ENCODE data around the gene COL2A1. TPM values are rescaled to one million over a fixed set of nuclear protein-coding genes. Genes with fewer than 3 reads are reported as not detected.
A peak's percentile ranks its signal among the peaks of the same experiment; 100 is the strongest.

Gene COL2A1
- total RNA-seq, 1 donor from 2014 or later: not detected

GRCh38 chr12:48005001-48005749, 899 bp upstream of the COL2A1 start:
- DNase-seq: no peak
- Histone ChIP-seq H3K27ac (replicated peaks) (no peak overlapping the region), H3K4me3 (peak overlapping the region; percentile 70), H3K9me3 (replicated peaks) (no peaks in the 10 kb centered on the region), H3K36me3 (no peaks in the 10 kb centered on the region), H3K4me1 (peaks cover 47% of the 10 kb centered on the region), H3K27me3 (ENCODE audit: low read depth) (peaks cover 78% of the 10 kb centered on the region)
- intact Hi-C loops (cut with micrococcal nuclease): no loop called here
- no peak for TF ChIP-seq CTCF (IDR thresholded peaks at IDR 0.05; ENCODE audit: borderline replicate concordance)

GRCh38 chr12:48003226-48004052, 837 bp downstream of the COL2A1 start:
- Histone ChIP-seq H3K27me3 (ENCODE audit: low read depth) (peaks cover 63% of the 10 kb centered on the region), H3K27ac (replicated peaks) (no peak overlapping the region), H3K4me3 (peak overlapping the region; percentile 70), H3K4me1 (peaks cover 47% of the 10 kb centered on the region), H3K9me3 (replicated peaks) (no peaks in the 10 kb centered on the region), H3K36me3 (no peaks in the 10 kb centered on the region)
- no peak for DNase-seq
- no peak for TF ChIP-seq CTCF (IDR thresholded peaks at IDR 0.05; ENCODE audit: borderline replicate concordance)
- intact Hi-C loops (cut with micrococcal nuclease): no loop called here

- Histone ChIP-seq H3K9me3 (replicated peaks) (no peaks in the 10 kb centered on the region), H3K36me3 (no peaks in the 10 kb centered on the region), H3K27me3 (ENCODE audit: low read depth) (peaks cover 63% of the 10 kb centered on the region), H3K27ac (replicated peaks) (no peak overlapping the region), H3K4me3 (peak overlapping the region; percentile 70), H3K4me1 (peaks cover 47% of the 10 kb centered on the region)
- intact Hi-C loops (cut with micrococcal nuclease): no loop called here
- TF ChIP-seq CTCF (IDR thresholded peaks at IDR 0.05; ENCODE audit: borderline replicate concordance): no peak
- no peak for DNase-seq
These were observed 1.5 kb downstream of the COL2A1 start for GRCh38 chr12:48002773-48003218.

GRCh38 chr12:48002414-48002730, 1.9 kb downstream of the COL2A1 start:
- peaks cover 62% of the 10 kb centered on the region for H3K27me3 ChIP-seq (ENCODE audit: low read depth)

More at GRCh38 chr12:48002414-48002730, 1.9 kb downstream of the COL2A1 start:
- TF ChIP-seq CTCF (IDR thresholded peaks at IDR 0.05; ENCODE audit: borderline replicate concordance): no peak
- intact Hi-C loops (cut with micrococcal nuclease): no loop called here
- Histone ChIP-seq H3K36me3 (no peaks in the 10 kb centered on the region), H3K4me3 (peak overlapping the region; percentile 70), H3K9me3 (replicated peaks) (no peaks in the 10 kb centered on the region), H3K4me1 (peaks cover 47% of the 10 kb centered on the region), H3K27ac (replicated peaks) (no peak overlapping the region)
- no peak for DNase-seq

Data from left ventricle myocardium inferior (tissue), 1 donor.